Kidney (tissue), 14 donors: ENCODE data around the gene CTDP1. TPM values are rescaled to one million over a fixed set of nuclear protein-coding genes. Genes with fewer than 3 reads are reported as not detected.

ENCODE experiments used
- DNase-seq, 5 donors: peaks; one replicate each; pipeline ENCODE4 v3.0.0-alpha.2; 2013 to 2020
- FAIRE-seq: peaks from 2 replicates; lab custom pipeline; 2012; peaks lifted over from hg19 to GRCh38; lab: Jason Lieb, UNC
- H3K27ac ChIP-seq, 2 donors: one replicate each; pipeline ENCODE4 v1.7.0; 2013; ENCODE audit warnings: low read depth in 2 of 2, low read length in 2 of 2, inconsistent platforms in 1 of 2
- H3K27me3 ChIP-seq: one replicate; pipeline ENCODE4 v1.7.1; 2013; ENCODE audit warnings: low read length, inconsistent platforms; ENCODE audit not compliant: control insufficient read depth, insufficient read depth
- H3K36me3 ChIP-seq, 3 donors: one replicate each; pipeline versions ENCODE4 v1.7.0 to v1.7.1; 2013; ENCODE audit warnings: low read length in 3 of 3, control low read depth in 1 of 3, inconsistent platforms in 1 of 3; ENCODE audit not compliant: insufficient read depth in 3 of 3, control insufficient read depth in 2 of 3
- H3K4me1 ChIP-seq, 3 donors: one replicate each; pipeline versions ENCODE4 v1.7.0 to v1.7.1; 2013; ENCODE audit warnings: low read length in 3 of 3, inconsistent platforms in 1 of 3, low read depth in 1 of 3; ENCODE audit not compliant: control insufficient read depth in 2 of 3, insufficient read depth in 2 of 3
- H3K4me3 ChIP-seq, 3 donors: one replicate each; pipeline versions ENCODE4 v1.7.0 to v1.8.1; 2013; ENCODE audit warnings: low read length in 3 of 3, control low read depth in 1 of 3, inconsistent platforms in 1 of 3
- H3K9ac ChIP-seq, 3 donors: one replicate each; pipeline versions ENCODE4 v1.7.0 to v1.7.1; 2013; ENCODE audit warnings: low read length in 3 of 3, control low read depth in 1 of 3, inconsistent platforms in 1 of 3
- H3K9me3 ChIP-seq, 3 donors: one replicate each; pipeline versions ENCODE4 v1.7.0 to v1.7.1; 2013; ENCODE audit warnings: low read length in 3 of 3, control low read depth in 1 of 3, inconsistent platforms in 1 of 3; ENCODE audit not compliant: control insufficient read depth in 2 of 3, insufficient read depth in 1 of 3
- intact Hi-C: fragments of 100-400 bp; cut with DNase I; formaldehyde crosslinking; loops from one replicate; pipeline ENCODE4 v1.11.1; 2022
- polyA plus RNA-seq: library from polyadenylated mRNA; stranded (reverse); fragments of 350-450 nt; fragmentation: Illumina TruSeq; extraction: RNeasy Lipid Tissue Mini Kit (QIAGEN cat#74804); gene quantifications from one replicate; pipeline ENCODE4 v1.2.3, GENCODE V29; 2014; ENCODE audit warnings: low read depth, low replicate concordance; ENCODE audit not compliant: insufficient read depth
- total RNA-seq: library from RNA; stranded (reverse); fragmentation: NEBNext Ultra II Directional; extraction: Animal tissue kit (Norgen Biotek cat#: 25700); gene quantifications from one replicate; pipeline ENCODE4 v1.2.1, GENCODE V29; 2021
- TF ChIP-seq, protein P1 (sequence below): IDR thresholded peaks from 3 replicates; pipeline ENCODE4 v1.5.1; 2012; ENCODE audit warnings: mild to moderate bottlenecking, moderate library complexity, borderline replicate concordance; ENCODE audit not compliant: insufficient read depth; ENCODE audit errors: extremely low read depth
- donor health status: control.
- donor health status: control.
- donor health status: control.
- donor health status: control.
- donor health status: control.
- donor health status: DM: yes; HTN: yes; CAD: no.
- donor health status: Normal renal cell carcinoma (clear cell type).

Gene CTDP1
- total and polyA plus RNA-seq, 2 donors from 2014 or later: 11.1 to 21.8 TPM

DNA sequence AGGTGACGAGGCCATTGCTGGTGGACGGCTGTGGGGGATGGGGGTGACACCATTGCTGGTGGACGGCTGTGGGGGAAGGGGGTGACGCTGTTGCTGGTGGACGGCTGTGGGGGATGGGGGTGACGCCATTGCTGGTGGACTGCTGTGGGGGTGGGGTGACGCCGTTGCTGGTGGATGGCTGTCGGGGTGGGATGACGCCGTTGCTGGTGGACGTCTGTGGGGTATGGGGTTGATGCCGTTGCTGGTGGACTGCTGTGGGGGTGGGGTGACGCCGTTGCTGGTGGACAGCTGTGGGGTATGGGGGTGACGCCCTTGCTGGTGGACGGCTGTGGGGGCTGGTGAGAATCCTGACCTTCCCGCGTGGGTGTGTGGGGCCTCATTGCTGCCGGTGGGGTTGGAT, 47.1 kb downstream of the CTDP1 start:
- FAIRE-seq: no peak
- Histone ChIP-seq H3K27me3 (no peaks in the 10 kb centered on the region), H3K4me3 (no peak overlapping the region), H3K4me1 (no peaks in the 10 kb centered on the region), H3K36me3 (peaks cover 0 to 48% (median 33%) of the 10 kb centered on the region in 3 donors), H3K27ac (no peak overlapping the region), H3K9ac (no peak overlapping the region), H3K9me3 (peaks cover 0 to 17% (median 0%) of the 10 kb centered on the region in 3 donors)
- TF ChIP-seq, protein P1, sequence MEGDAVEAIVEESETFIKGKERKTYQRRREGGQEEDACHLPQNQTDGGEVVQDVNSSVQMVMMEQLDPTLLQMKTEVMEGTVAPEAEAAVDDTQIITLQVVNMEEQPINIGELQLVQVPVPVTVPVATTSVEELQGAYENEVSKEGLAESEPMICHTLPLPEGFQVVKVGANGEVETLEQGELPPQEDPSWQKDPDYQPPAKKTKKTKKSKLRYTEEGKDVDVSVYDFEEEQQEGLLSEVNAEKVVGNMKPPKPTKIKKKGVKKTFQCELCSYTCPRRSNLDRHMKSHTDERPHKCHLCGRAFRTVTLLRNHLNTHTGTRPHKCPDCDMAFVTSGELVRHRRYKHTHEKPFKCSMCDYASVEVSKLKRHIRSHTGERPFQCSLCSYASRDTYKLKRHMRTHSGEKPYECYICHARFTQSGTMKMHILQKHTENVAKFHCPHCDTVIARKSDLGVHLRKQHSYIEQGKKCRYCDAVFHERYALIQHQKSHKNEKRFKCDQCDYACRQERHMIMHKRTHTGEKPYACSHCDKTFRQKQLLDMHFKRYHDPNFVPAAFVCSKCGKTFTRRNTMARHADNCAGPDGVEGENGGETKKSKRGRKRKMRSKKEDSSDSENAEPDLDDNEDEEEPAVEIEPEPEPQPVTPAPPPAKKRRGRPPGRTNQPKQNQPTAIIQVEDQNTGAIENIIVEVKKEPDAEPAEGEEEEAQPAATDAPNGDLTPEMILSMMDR: no peak
- intact Hi-C loops: no loop called here
- no peak for DNase-seq

DNA sequence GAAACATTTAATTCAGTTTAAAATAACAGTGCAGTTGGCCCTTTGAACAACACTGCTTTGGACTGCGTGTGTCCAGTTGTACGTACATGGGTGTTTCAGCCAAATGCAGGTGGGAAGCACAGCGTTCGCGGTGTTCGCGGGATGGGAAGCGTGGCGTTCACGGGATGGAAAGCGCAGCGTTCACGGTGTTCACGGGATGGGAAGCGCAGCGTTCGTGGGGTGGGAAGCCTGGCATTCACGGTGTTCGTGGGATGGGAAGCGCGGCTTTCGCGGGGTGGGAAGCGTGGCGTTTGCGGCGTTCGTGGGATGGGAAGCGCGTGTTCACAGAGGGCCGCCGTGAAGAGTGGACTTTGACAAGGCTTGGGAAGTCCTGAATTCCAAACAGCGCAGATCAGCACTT, 47.6 kb downstream of the CTDP1 start:
- FAIRE-seq: no peak
- intact Hi-C loops: no loop called here

DNA sequence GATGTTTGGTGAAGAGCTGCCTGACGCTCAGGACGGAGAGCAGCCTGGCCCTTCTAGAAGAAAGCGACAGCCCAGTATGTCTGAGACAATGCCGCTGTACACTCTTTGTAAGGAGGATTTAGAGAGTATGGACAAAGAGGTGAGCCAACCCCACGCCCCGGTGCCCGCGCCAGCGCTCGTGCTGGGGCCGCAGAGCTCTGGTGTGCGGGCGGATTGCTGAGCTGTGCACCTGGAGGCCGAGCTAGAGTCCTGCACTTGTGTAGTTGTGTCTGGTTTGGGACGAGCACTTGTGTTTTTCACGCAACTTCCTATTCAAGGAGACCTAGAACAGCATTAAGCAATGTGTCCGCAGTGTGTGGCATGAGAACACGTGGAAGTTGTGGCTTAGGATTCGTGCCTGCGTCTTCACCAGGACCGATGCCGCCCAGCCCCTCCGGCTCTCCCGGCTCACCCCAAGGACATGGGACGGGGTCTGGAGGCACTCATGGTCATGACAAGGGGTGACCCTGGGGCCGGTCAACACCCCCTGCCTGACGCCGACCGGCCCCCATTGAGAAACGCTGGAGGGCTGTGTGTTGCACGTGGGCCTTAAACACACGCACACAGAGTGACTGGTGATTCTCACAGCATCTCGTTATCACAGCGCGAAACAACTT, 49.5 kb downstream of the CTDP1 start:
- FAIRE-seq: no peak
- Histone ChIP-seq H3K27ac (no peak overlapping the region), H3K27me3 (no peaks in the 10 kb centered on the region), H3K36me3 (peaks cover 0 to 57% (median 43%) of the 10 kb centered on the region in 3 donors), H3K9me3 (peaks cover 0 to 36% (median 2%) of the 10 kb centered on the region in 3 donors), H3K4me1 (no peaks in the 10 kb centered on the region), H3K9ac (no peak overlapping the region), H3K4me3 (no peak overlapping the region)
- intact Hi-C loops: no loop called here
- TF ChIP-seq, protein P1: no peak
- no peak for DNase-seq

More for the DNA sequence above, 47.6 kb downstream of the CTDP1 start:
- H3K4me3 ChIP-seq: no peak overlapping the region
- peaks cover 0 to 22% (median 2%) of the 10 kb centered on the region in 3 donors for H3K9me3 ChIP-seq
- no peak overlapping the region for H3K9ac ChIP-seq
- TF ChIP-seq, protein P1: no peak
- H3K27ac ChIP-seq: no peak overlapping the region
- peaks cover 0 to 49% (median 38%) of the 10 kb centered on the region in 3 donors for H3K36me3 ChIP-seq
- no peaks in the 10 kb centered on the region for H3K27me3 ChIP-seq
- no peak for DNase-seq
- no peaks in the 10 kb centered on the region for H3K4me1 ChIP-seq

DNA sequence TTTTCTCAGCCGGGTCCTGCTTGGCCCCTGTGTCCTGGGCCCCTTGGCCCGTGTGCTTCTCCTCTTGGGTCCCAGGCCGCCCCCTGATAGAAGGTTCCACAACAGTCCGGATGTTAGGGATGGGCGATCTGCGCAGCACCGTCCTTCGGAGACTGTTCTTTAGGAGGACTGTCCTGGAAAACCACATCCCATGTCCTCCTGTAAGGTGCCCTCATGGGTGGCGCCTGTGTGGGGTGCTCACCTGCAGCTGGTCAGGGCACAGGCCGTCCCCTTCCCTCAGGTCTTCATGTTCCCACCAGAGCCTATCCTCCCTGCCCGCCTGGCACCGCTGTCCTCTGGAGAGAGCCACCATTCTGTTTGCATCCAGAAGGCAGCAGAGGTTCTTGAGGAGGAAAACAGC, 50.0 kb downstream of the CTDP1 start:
- intact Hi-C loops: no loop called here
- TF ChIP-seq, protein P1: no peak
- FAIRE-seq: no peak

More for the DNA sequence above, 50.0 kb downstream of the CTDP1 start:
- H3K9me3 ChIP-seq: peaks cover 0 to 36% (median 2%) of the 10 kb centered on the region in 3 donors
- H3K9ac ChIP-seq: no peak overlapping the region
- H3K36me3 ChIP-seq: peaks cover 0 to 54% (median 42%) of the 10 kb centered on the region in 3 donors
- H3K4me3 ChIP-seq: no peak overlapping the region
- H3K4me1 ChIP-seq: no peaks in the 10 kb centered on the region
- no peaks in the 10 kb centered on the region for H3K27me3 ChIP-seq
- H3K27ac ChIP-seq: no peak overlapping the region
- DNase-seq: no peak
